HG02678 (cell line): ENCODE results near the gene PDE1A.
"Not testable (repeated sequence)": the region's sequence is repeated elsewhere in the genome, so short reads cannot be mapped to it uniquely, and the experiment has no call there.

Experiments
- ATAC-seq: cut with Tn5 transposase; IDR thresholded peaks from one replicate; pipeline ENCODE4 v1.9.1; 2021; ENCODE audit warnings: mild to moderate bottlenecking, moderate library complexity; ENCODE audit not compliant: unreplicated experiment

The PDE1A gene

GRCh38 chr2:182281276-182281675, 145.6 kb downstream of the PDE1A start:
- ATAC-seq: no peak

- no peak for ATAC-seq
Measured at GRCh38 chr2:182280118-182280517, 146.7 kb downstream of the PDE1A start.

- not testable (repeated sequence) for ATAC-seq
Measured at GRCh38 chr2:182276662-182277061, 150.2 kb downstream of the PDE1A start.

- no peak for ATAC-seq
Measured at GRCh38 chr2:182267971-182268370, 158.9 kb downstream of the PDE1A start.

GRCh38 chr2:182266909-182267308, 159.9 kb downstream of the PDE1A start:
- ATAC-seq: no peak

- no peak for ATAC-seq
Measured at GRCh38 chr2:182265718-182266117, 161.1 kb downstream of the PDE1A start.

GRCh38 chr2:182261860-182262387, 164.9 kb downstream of the PDE1A start:
- no peak for ATAC-seq

GRCh38 chr2:182259629-182260150, 167.1 kb downstream of the PDE1A start:
- ATAC-seq: no peak

- ATAC-seq: no peak
Measured at GRCh38 chr2:182252534-182252933, 174.3 kb downstream of the PDE1A start.

GRCh38 chr2:182248898-182249297, 177.9 kb downstream of the PDE1A start:
- no peak for ATAC-seq

GRCh38 chr2:182248362-182248761, 178.5 kb downstream of the PDE1A start:
- no peak for ATAC-seq

GRCh38 chr2:182247831-182248230, 179.0 kb downstream of the PDE1A start:
- no peak for ATAC-seq

- no peak for ATAC-seq
Measured at GRCh38 chr2:182245963-182246362, 180.9 kb downstream of the PDE1A start.

GRCh38 chr2:182242609-182243008, 184.2 kb downstream of the PDE1A start:
- ATAC-seq: no peak

- no peak for ATAC-seq
Measured at GRCh38 chr2:182241936-182242335, 184.9 kb downstream of the PDE1A start.

- ATAC-seq: peak; percentile 99
Measured at GRCh38 chr2:182240862-182241371, 185.9 kb downstream of the PDE1A start.

GRCh38 chr2:182230561-182230960, 196.3 kb downstream of the PDE1A start:
- no peak for ATAC-seq

- ATAC-seq: no peak
Measured at GRCh38 chr2:182229297-182229696, 197.5 kb downstream of the PDE1A start.

GRCh38 chr2:182228741-182229140, 198.1 kb downstream of the PDE1A start:
- ATAC-seq: no peak

GRCh38 chr2:182228073-182228473, 198.8 kb downstream of the PDE1A start:
- ATAC-seq: no peak

- no peak for ATAC-seq
Measured at GRCh38 chr2:182226807-182227206, 200.0 kb downstream of the PDE1A start.

GRCh38 chr2:182224669-182225068, 202.2 kb downstream of the PDE1A start:
- no peak for ATAC-seq

GRCh38 chr2:182220998-182221397, 205.8 kb downstream of the PDE1A start:
- ATAC-seq: no peak
